Activated naive CD8-positive, alpha-beta T cell (primary cell): ENCODE measurements around the gene SACM1L.
"Not testable (repeated sequence)": the region's sequence is repeated elsewhere in the genome, so short reads cannot be mapped to it uniquely, and the experiment has no call there.

ENCODE experiments used
- H3K27ac Mint-ChIP-seq: one replicate; pipeline ENCODE4 v1.8.0; 2021; ENCODE audit warnings: mixed read lengths
- H3K27me3 Mint-ChIP-seq: one replicate; pipeline ENCODE4 v1.8.0; 2021; ENCODE audit warnings: mixed read lengths
- H3K36me3 Mint-ChIP-seq: one replicate; pipeline ENCODE4 v1.8.0; 2021; ENCODE audit warnings: mixed read lengths
- H3K4me1 Mint-ChIP-seq: one replicate; pipeline ENCODE4 v1.8.0; 2021; ENCODE audit warnings: low read depth, mixed read lengths
- H3K4me3 Mint-ChIP-seq: one replicate; pipeline ENCODE4 v1.8.0; 2021; ENCODE audit warnings: mild to moderate bottlenecking, mixed read lengths
- H3K9me3 Mint-ChIP-seq: one replicate; pipeline ENCODE4 v1.8.0; 2021; ENCODE audit warnings: low read depth, mixed read lengths

Gene SACM1L

GRCh38 chr3:45736707-45737106, 47.5 kb downstream of the SACM1L start:
- peak overlapping the region; percentile 7 for H3K27ac Mint-ChIP-seq
- H3K9me3 Mint-ChIP-seq, result no peaks in the 10 kb centered on the region
- no peaks in the 10 kb centered on the region for H3K27me3 Mint-ChIP-seq
- H3K4me3 Mint-ChIP-seq, result no peak overlapping the region
- H3K36me3 Mint-ChIP-seq, result peaks cover 25% of the 10 kb centered on the region
- H3K4me1 Mint-ChIP-seq, result peaks cover 25% of the 10 kb centered on the region

- no peak overlapping the region for H3K4me3 Mint-ChIP-seq
- peaks cover 28% of the 10 kb centered on the region for H3K36me3 Mint-ChIP-seq
- H3K9me3 Mint-ChIP-seq, result no peaks in the 10 kb centered on the region
- peaks cover 30% of the 10 kb centered on the region for H3K4me1 Mint-ChIP-seq
- H3K27ac Mint-ChIP-seq, result peak overlapping the region; percentile 7
- no peaks in the 10 kb centered on the region for H3K27me3 Mint-ChIP-seq
These were observed 48.0 kb downstream of the SACM1L start for GRCh38 chr3:45737234-45737633.

DNA sequence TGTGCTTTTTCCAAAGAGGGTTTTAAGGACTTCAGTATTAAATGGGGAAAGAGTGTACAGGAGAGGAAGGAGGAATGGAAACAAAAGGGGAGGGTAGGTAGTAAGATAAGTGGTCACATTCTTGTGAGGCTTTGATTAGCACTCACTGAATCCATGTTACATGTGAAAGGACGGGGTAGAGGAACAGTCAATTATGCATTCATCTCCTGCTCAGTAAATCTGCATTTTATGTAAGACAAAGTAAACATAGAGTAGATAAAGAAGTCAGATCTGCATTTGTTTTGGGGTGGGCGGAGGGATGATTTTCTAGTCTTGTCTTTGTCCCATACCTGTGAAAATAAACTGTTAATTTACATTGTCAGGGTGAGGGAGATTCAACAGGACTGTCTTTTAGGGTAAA, 50.8 kb downstream of the SACM1L start:
- Mint-ChIP-seq H3K36me3 (peaks cover 27% of the 10 kb centered on the region), H3K9me3 (no peaks in the 10 kb centered on the region), H3K27me3 (no peaks in the 10 kb centered on the region), H3K27ac (peak overlapping the region; percentile 36), H3K4me1 (peaks cover 31% of the 10 kb centered on the region), H3K4me3 (no peak overlapping the region)

DNA sequence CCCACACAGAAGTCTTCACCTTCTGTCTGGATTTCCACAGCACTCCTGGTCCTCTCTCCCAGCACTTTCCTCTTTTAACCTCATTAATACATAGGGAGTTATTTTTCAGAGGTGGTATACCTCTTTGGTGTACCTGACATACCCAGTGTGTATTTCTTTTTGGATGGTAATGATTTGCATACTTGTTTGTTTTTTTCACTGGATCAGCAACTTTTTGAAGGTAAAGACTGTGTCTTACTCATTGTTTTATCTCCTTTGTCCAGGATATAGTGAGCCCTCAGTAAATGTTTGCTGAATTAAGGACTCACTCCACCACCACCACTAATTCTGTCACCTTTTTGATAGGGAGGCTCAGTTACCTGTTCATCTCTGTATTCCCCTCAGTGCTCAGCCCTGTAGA, 52.1 kb downstream of the SACM1L start:
- Mint-ChIP-seq H3K36me3 (peaks cover 26% of the 10 kb centered on the region), H3K27ac (peak overlapping the region; percentile 79), H3K9me3 (no peaks in the 10 kb centered on the region), H3K4me3 (no peak overlapping the region), H3K27me3 (no peaks in the 10 kb centered on the region), H3K4me1 (peaks cover 31% of the 10 kb centered on the region)

GRCh38 chr3:45741742-45742460, 52.7 kb downstream of the SACM1L start:
- Mint-ChIP-seq H3K9me3 (no peaks in the 10 kb centered on the region), H3K27ac (peak overlapping the region; percentile 79), H3K4me3 (no peak overlapping the region), H3K36me3 (peaks cover 26% of the 10 kb centered on the region), H3K27me3 (no peaks in the 10 kb centered on the region), H3K4me1 (peaks cover 29% of the 10 kb centered on the region)

GRCh38 chr3:45742461-45743089, 53.4 kb downstream of the SACM1L start:
- Mint-ChIP-seq H3K4me3 (no peak overlapping the region), H3K27ac (peak overlapping the region; percentile 12), H3K27me3 (no peaks in the 10 kb centered on the region), H3K4me1 (peaks cover 29% of the 10 kb centered on the region), H3K9me3 (no peaks in the 10 kb centered on the region), H3K36me3 (peaks cover 26% of the 10 kb centered on the region)

GRCh38 chr3:45746165-45746776, 57.1 kb downstream of the SACM1L start:
- H3K27me3 Mint-ChIP-seq, result no peaks in the 10 kb centered on the region
- H3K4me3 Mint-ChIP-seq, result no peak overlapping the region
- peaks cover 10% of the 10 kb centered on the region for H3K4me1 Mint-ChIP-seq
- H3K9me3 Mint-ChIP-seq, result no peaks in the 10 kb centered on the region
- H3K36me3 Mint-ChIP-seq, result peaks cover 11% of the 10 kb centered on the region
- H3K27ac Mint-ChIP-seq, result no peak overlapping the region

DNA sequence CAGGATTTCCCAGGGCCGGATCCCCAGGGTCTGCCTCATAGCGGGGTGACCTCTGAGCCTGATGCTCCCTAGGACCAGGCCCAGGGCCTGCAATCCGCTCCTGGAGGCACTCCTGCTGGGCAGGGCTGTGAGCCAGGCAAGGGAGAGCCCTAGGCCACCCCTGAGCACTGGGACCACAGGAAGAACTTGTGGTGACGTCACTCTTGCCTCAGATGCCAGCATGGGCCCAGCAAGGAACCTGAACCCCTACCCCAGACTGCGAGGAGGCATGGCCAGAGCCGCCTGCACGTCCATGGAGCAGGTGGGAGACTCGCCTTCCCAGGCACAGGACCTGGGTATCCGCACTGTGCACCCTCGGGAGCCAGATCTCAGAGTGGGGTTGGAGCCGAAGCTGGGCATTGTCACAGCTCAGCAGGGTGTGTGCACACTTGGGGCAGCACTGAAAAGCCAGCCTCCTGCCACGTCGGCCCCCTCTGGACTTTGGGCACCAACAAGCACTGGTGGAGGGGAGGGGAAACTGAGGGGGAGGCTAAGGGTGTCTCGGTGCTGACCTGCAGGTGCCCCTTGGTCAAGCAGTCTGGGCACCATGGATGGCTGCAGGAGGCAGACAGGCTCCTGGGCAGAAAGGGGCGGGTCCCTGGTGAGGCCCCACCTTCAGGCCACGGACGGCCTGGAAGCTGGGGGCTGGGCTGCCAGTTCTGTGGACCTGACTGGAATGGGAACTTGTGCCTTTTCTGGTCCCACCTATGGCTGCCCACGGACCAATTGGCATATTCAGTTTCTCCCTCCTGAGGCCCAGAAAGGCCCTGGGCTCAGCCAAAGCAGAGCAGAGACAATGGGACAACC, 57.8 kb downstream of the SACM1L start:
- H3K27ac Mint-ChIP-seq, result no peak overlapping the region
- no peak overlapping the region for H3K4me3 Mint-ChIP-seq
- H3K27me3 Mint-ChIP-seq, result no peaks in the 10 kb centered on the region
- peaks cover 8% of the 10 kb centered on the region for H3K36me3 Mint-ChIP-seq
- H3K9me3 Mint-ChIP-seq, result no peaks in the 10 kb centered on the region
- H3K4me1 Mint-ChIP-seq, result peaks cover 2% of the 10 kb centered on the region

DNA sequence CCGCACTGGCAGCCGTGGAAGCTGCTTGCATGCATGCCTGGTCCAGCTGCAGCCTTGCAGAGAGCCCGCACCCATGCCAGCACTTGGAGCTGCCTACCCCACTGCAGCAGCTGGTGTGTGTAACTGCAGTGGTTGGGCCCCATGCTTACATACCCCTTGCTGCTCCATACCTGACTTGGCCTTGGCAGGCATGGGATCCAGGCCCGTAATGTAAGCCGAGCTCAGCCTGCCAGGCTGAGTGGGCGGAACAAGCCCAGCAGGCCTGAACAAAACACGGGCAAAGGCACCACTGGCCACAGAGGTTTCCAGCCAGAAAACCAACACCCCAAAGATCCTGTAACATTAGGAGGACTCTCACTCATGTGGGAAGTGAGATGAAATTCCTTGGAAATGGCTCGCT, 58.9 kb downstream of the SACM1L start:
- Mint-ChIP-seq H3K27ac (no peak overlapping the region), H3K9me3 (no peaks in the 10 kb centered on the region), H3K4me3 (no peak overlapping the region), H3K27me3 (no peaks in the 10 kb centered on the region), H3K36me3 (peaks cover 4% of the 10 kb centered on the region), H3K4me1 (no peaks in the 10 kb centered on the region)

DNA sequence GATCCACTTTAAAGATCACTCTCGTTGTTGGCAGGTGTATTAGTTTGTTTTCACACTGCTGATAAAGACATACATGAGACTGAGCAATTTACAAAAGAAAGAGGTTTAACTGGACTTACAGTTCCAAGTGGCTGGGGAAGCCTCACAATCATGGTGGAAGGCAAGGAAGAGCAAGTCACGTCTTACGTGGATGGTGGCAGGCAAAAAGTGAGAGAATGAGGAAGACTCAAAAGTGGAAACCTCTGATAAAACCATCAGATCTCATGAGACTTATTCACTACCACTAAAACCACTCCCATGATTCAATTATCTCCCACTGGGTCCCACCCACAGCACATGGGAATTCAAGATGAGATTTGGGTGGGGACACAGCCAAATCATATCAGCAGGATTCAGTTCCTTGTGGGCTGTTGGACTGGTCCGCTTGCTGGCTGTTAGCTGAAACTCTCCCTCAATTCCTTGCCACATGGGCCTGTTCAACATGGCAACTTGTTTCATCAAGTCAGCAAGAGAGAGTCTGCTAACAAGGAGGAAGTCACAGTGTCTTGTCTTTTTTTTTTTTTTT, 59.9 kb downstream of the SACM1L start:
- not testable (repeated sequence) for H3K4me3 Mint-ChIP-seq, H3K27ac Mint-ChIP-seq, H3K4me1 Mint-ChIP-seq, H3K36me3 Mint-ChIP-seq, H3K27me3 Mint-ChIP-seq, H3K9me3 Mint-ChIP-seq

- no peaks in the 10 kb centered on the region for H3K9me3 Mint-ChIP-seq
- peaks cover 7% of the 10 kb centered on the region for H3K36me3 Mint-ChIP-seq
- no peaks in the 10 kb centered on the region for H3K4me1 Mint-ChIP-seq
- H3K27ac Mint-ChIP-seq, result no peak overlapping the region
- no peak overlapping the region for H3K4me3 Mint-ChIP-seq
- no peaks in the 10 kb centered on the region for H3K27me3 Mint-ChIP-seq
These were observed 60.7 kb downstream of the SACM1L start for GRCh38 chr3:45749880-45750279.

GRCh38 chr3:45751537-45752242, 62.5 kb downstream of the SACM1L start:
- Mint-ChIP-seq H3K4me1 (no peaks in the 10 kb centered on the region), H3K27ac (no peak overlapping the region), H3K36me3 (peaks cover 5% of the 10 kb centered on the region), H3K4me3 (no peak overlapping the region), H3K9me3 (no peaks in the 10 kb centered on the region), H3K27me3 (no peaks in the 10 kb centered on the region)

GRCh38 chr3:45753095-45753494, 63.9 kb downstream of the SACM1L start:
- Mint-ChIP-seq H3K4me3 (no peak overlapping the region), H3K27me3 (no peaks in the 10 kb centered on the region), H3K4me1 (no peaks in the 10 kb centered on the region), H3K9me3 (no peaks in the 10 kb centered on the region), H3K36me3 (peaks cover 5% of the 10 kb centered on the region), H3K27ac (no peak overlapping the region)

DNA sequence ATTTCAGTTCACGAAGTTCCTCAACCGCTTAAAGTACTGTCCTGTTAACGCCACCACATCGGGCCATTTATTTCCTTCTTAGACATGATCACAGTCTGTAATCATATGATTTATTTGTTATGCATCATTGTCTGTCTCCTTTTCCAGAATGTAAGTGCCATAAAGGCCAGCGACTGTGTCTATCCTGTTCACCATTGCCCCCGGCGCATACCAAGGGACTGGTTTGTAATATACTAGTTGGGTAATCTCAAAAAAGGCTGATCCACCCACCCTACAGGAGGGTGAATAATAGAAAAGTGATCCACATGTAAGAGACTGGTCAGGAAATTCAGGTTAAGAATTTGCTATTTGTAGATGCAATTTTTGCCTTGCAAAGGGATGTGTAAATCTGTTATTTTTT, 65.3 kb downstream of the SACM1L start:
- Mint-ChIP-seq H3K27me3 (no peaks in the 10 kb centered on the region), H3K4me3 (no peak overlapping the region), H3K4me1 (no peaks in the 10 kb centered on the region), H3K27ac (no peak overlapping the region), H3K9me3 (no peaks in the 10 kb centered on the region), H3K36me3 (peaks cover 5% of the 10 kb centered on the region)
